H1 (cell line): ENCODE results near the gene GARNL3. TPM values are rescaled to one million over a fixed set of nuclear protein-coding genes. Genes with fewer than 3 reads are reported as not detected.

ENCODE experiments used
- CTCF ChIA-PET: fragments of 300-600 bp; sonication (Branson Sonifier 250); formaldehyde crosslinking; loops from one replicate; lab custom pipeline; 2021; ENCODE audit not compliant: partially characterized antibody; lab: Charles Lee
- POLR2A ChIA-PET: fragments of 300-600 bp; sonication (Branson Sonifier 250); formaldehyde crosslinking; loops from one replicate; lab custom pipeline; 2021; ENCODE audit warnings: inconsistent platforms; ENCODE audit not compliant: partially characterized antibody; lab: Charles Lee
- DNase-seq, 2 experiments: peaks; one replicate each; pipeline versions ENCODE4 v3.0.0 to v3.0.0-alpha.2; 2010 to 2022; ENCODE audit warnings: low spot score in 2 of 2, low read depth in 1 of 2, mixed read lengths in 1 of 2
- FAIRE-seq: peaks from 2 replicates; lab custom pipeline; 2011; peaks lifted over from hg19 to GRCh38; lab: Jason Lieb, UNC
- H2AFZ ChIP-seq: 2 replicates; pipeline ENCODE4 v1.8.1; 2012; ENCODE audit warnings: low read length, inconsistent platforms
- H2AK5ac ChIP-seq: 2 replicates; pipeline ENCODE4 v1.6.1; 2013; ENCODE audit warnings: low read depth, low read length
- H2BK120ac ChIP-seq: replicated peaks from 2 replicates; pipeline ENCODE3; 2013; ENCODE audit warnings: low read depth, low read length, inconsistent platforms
- H2BK12ac ChIP-seq: 2 replicates; pipeline ENCODE4 v1.6.1; 2013; ENCODE audit warnings: low read depth, low read length
- H2BK15ac ChIP-seq: 2 replicates; pipeline ENCODE4 v1.6.1; 2013; ENCODE audit warnings: low read length
- H2BK20ac ChIP-seq: 2 replicates; pipeline ENCODE4 v1.6.1; 2013; ENCODE audit warnings: low read length
- H2BK5ac ChIP-seq: 2 replicates; pipeline ENCODE4 v1.6.1; 2013; ENCODE audit warnings: low read depth, low read length
- H3K14ac ChIP-seq: 2 replicates; pipeline ENCODE4 v1.6.1; 2013; ENCODE audit warnings: inconsistent platforms; ENCODE audit not compliant: insufficient read length
- H3K18ac ChIP-seq: 2 replicates; pipeline ENCODE4 v1.6.1; 2013; ENCODE audit warnings: low read length; ENCODE audit errors: extremely low read depth
- H3K23ac ChIP-seq: 2 replicates; pipeline ENCODE4 v1.6.1; 2013; ENCODE audit warnings: inconsistent platforms; ENCODE audit not compliant: insufficient read length
- H3K23me2 ChIP-seq: 2 replicates; pipeline ENCODE4 v1.6.1; 2013; ENCODE audit warnings: low read depth, low read length
- H3K27ac ChIP-seq: 2 replicates; pipeline ENCODE4 v1.6.1; 2011; ENCODE audit warnings: low read depth, low read length, inconsistent platforms
- H3K27me3 ChIP-seq, 4 experiments: replicated peaks in 1 of 4; 1 replicate in 1 of 4; 2 replicates in 3 of 4; pipeline versions ENCODE4 v1.6.1 to v1.8.1; 2011 to 2013; ENCODE audit warnings: low read length in 3 of 4, mild to moderate bottlenecking in 3 of 4, inconsistent platforms in 2 of 4, mixed read lengths in 2 of 4, moderate library complexity in 1 of 4; ENCODE audit not compliant: control insufficient read depth in 3 of 4, insufficient read depth in 3 of 4; ENCODE audit errors: extremely low read depth in 1 of 4
- H3K36me3 ChIP-seq, 4 experiments: 2 replicates each; pipeline versions ENCODE4 v1.6.1 to v1.8.1; 2011 to 2013; ENCODE audit warnings: mild to moderate bottlenecking in 4 of 4, low read length in 3 of 4, moderate library complexity in 2 of 4, control low read depth in 1 of 4, inconsistent platforms in 1 of 4; ENCODE audit not compliant: insufficient read depth in 4 of 4, control insufficient read depth in 2 of 4
- H3K4ac ChIP-seq: replicated peaks from 2 replicates; pipeline ENCODE3; 2013; ENCODE audit warnings: low read length, low read depth, mixed read lengths, inconsistent platforms; ENCODE audit not compliant: insufficient read length
- H3K4me1 ChIP-seq, 4 experiments: replicated peaks in 1 of 4; 1 replicate in 1 of 4; 2 replicates in 3 of 4; pipeline versions ENCODE4 v1.6.1 to v1.8.1; 2011 to 2013; ENCODE audit warnings: low read length in 3 of 4, inconsistent platforms in 2 of 4, mixed read lengths in 1 of 4; ENCODE audit not compliant: insufficient read depth in 4 of 4, control insufficient read depth in 3 of 4
- H3K4me2 ChIP-seq, 2 experiments: 2 replicates each; pipeline versions ENCODE4 v1.6.1 to v1.8.1; 2011 to 2013; ENCODE audit warnings: low read depth in 2 of 2, low read length in 2 of 2, control low read depth in 1 of 2, inconsistent platforms in 1 of 2, mild to moderate bottlenecking in 1 of 2; ENCODE audit not compliant: insufficient read depth in 1 of 2
- H3K4me3 ChIP-seq, 4 experiments: fragments of 200-600, 300-600 bp in 1 of 4; sonication (generic), shearing (Covaris generic), sonication (Bioruptor Twin) in 1 of 4; 2 replicates each; pipeline versions ENCODE4 v1.5.1 to v1.8.1; 2011 to 2016; ENCODE audit warnings: low read length in 4 of 4, low read depth in 3 of 4, control low read depth in 2 of 4, inconsistent platforms in 2 of 4, mild to moderate bottlenecking in 2 of 4, mixed read lengths in 1 of 4, moderate library complexity in 1 of 4; ENCODE audit not compliant: insufficient read depth in 2 of 4; ENCODE audit errors: extremely low read depth in 1 of 4
- H3K56ac ChIP-seq: replicated peaks from 2 replicates; pipeline ENCODE3; 2013; ENCODE audit warnings: low read depth, mild to moderate bottlenecking, mixed read lengths, low read length, inconsistent platforms; ENCODE audit not compliant: insufficient read length
- H3K79me1 ChIP-seq: 2 replicates; pipeline ENCODE4 v1.6.1; 2013; ENCODE audit warnings: low read depth, low read length, control low read depth
- H3K79me2 ChIP-seq, 2 experiments: 2 replicates each; pipeline versions ENCODE4 v1.6.1 to v1.8.1; 2012 to 2013; ENCODE audit warnings: low read length in 2 of 2, mild to moderate bottlenecking in 2 of 2, inconsistent platforms in 1 of 2; ENCODE audit not compliant: insufficient read depth in 2 of 2, control insufficient read depth in 1 of 2
- H3K9ac ChIP-seq, 4 experiments: replicated peaks in 1 of 4; 1 replicate in 1 of 4; 2 replicates in 3 of 4; pipeline versions ENCODE4 v1.6.1 to v1.8.1; 2011 to 2013; ENCODE audit warnings: low read depth in 3 of 4, low read length in 3 of 4, control low read depth in 2 of 4, mild to moderate bottlenecking in 2 of 4, moderate library complexity in 2 of 4, inconsistent platforms in 1 of 4; ENCODE audit errors: extremely low read depth in 1 of 4
- H3K9me3 ChIP-seq, 2 experiments: 2 replicates each; pipeline versions ENCODE4 v1.6.1 to v1.8.1; 2012 to 2013; ENCODE audit warnings: mild to moderate bottlenecking in 2 of 2, moderate library complexity in 2 of 2, control low read depth in 1 of 2, inconsistent platforms in 1 of 2, low read depth in 1 of 2, low read length in 1 of 2, mixed read lengths in 1 of 2; ENCODE audit not compliant: insufficient read depth in 2 of 2
- H4K20me1 ChIP-seq, 2 experiments: replicated peaks in 1 of 2; 2 replicates each; pipeline versions ENCODE3 to v1.8.1; 2011 to 2013; ENCODE audit warnings: inconsistent platforms in 2 of 2, low read length in 2 of 2, mild to moderate bottlenecking in 1 of 2; ENCODE audit not compliant: insufficient read depth in 2 of 2, control insufficient read depth in 1 of 2
- H4K5ac ChIP-seq: 2 replicates; pipeline ENCODE4 v1.6.1; 2013; ENCODE audit warnings: low read length, low read depth, mixed read lengths, inconsistent platforms; ENCODE audit not compliant: insufficient read length
- H4K8ac ChIP-seq: 2 replicates; pipeline ENCODE4 v1.8.0; 2013; ENCODE audit warnings: mild to moderate bottlenecking, moderate library complexity, low read length, inconsistent platforms; ENCODE audit not compliant: insufficient read depth; ENCODE audit errors: extremely low read depth
- H4K91ac ChIP-seq: replicated peaks from 2 replicates; pipeline ENCODE3; 2013; ENCODE audit warnings: low read length, mixed read lengths, inconsistent platforms; ENCODE audit not compliant: insufficient read length
- CHD1 ChIP-seq: IDR thresholded peaks from 2 replicates; pipeline ENCODE4 v1.6.1; 2012; ENCODE audit warnings: low read depth, low read length, improper control_type of control experiment
- CREB1 ChIP-seq: IDR thresholded peaks from 2 replicates; pipeline ENCODE4 v1.6.1; 2012; ENCODE audit warnings: inconsistent platforms
- NANOG ChIP-seq: IDR thresholded peaks from 2 replicates; pipeline ENCODE4 v1.6.1; 2011; ENCODE audit warnings: low read length, low read depth, mild to moderate bottlenecking, inconsistent platforms; ENCODE audit not compliant: insufficient read depth, poor library complexity, severe bottlenecking
- SAP30 ChIP-seq: fragments of 300-600 bp; sonication (generic); IDR thresholded peaks from 2 replicates; pipeline ENCODE4 v1.7.1; 2012; ENCODE audit warnings: low read length, moderate library complexity, mild to moderate bottlenecking, inconsistent platforms; ENCODE audit not compliant: insufficient read depth, insufficient replicate concordance
- WGBS, 2 experiments: shearing (Covaris generic) in 1 of 2; methylation state at CpG; one replicate each; pipeline versions ENCODE4 v1.1.6 to v1.1.7; 2013 to 2015; ENCODE audit warnings: low lambda C conversion rate in 2 of 2, mixed read lengths in 2 of 2, inconsistent platforms in 1 of 2, low coverage in 1 of 2, missing lambda C conversion rate in 1 of 2; ENCODE audit not compliant: insufficient replicate concordance in 2 of 2, insufficient coverage in 1 of 2, insufficient read length in 1 of 2; ENCODE audit errors: extremely low coverage in 1 of 2, missing lambda C conversion rate in 1 of 2; 5-methylcytosine and 5-hydroxymethylcytosine counted together
- polyA plus RNA-seq, 7 experiments: library from polyadenylated mRNA; depleted of rRNA in 3 of 7; stranded (reverse) in 5 of 7; unstranded in 2 of 7; fragments of >200 nt in 5 of 7; fragments of 200-250 nt in 2 of 7; gene quantifications; 1 replicate in 5 of 7; 2 replicates in 1 of 7; 4 replicates in 1 of 7; pipeline versions ENCODE4 v1.2.1 to v1.2.3, GENCODE V29; 2011 to 2013; ENCODE audit warnings: missing spikeins in 2 of 7, mixed read lengths in 2 of 7
- total RNA-seq: library from RNA; stranded (reverse); fragmentation: NEBNext Ultra II Directional; extraction: Animal tissue kit (Norgen Biotek cat#: 25700); gene quantifications from 2 replicates; pipeline ENCODE4 v1.2.1, GENCODE V29; 2021

Gene GARNL3
- total and polyA plus RNA-seq, 2 of the 8 experiments (the other 6 are each of a cell fraction or from before 2014, with no cell fraction given): 6.5 to 18.3 TPM

DNA sequence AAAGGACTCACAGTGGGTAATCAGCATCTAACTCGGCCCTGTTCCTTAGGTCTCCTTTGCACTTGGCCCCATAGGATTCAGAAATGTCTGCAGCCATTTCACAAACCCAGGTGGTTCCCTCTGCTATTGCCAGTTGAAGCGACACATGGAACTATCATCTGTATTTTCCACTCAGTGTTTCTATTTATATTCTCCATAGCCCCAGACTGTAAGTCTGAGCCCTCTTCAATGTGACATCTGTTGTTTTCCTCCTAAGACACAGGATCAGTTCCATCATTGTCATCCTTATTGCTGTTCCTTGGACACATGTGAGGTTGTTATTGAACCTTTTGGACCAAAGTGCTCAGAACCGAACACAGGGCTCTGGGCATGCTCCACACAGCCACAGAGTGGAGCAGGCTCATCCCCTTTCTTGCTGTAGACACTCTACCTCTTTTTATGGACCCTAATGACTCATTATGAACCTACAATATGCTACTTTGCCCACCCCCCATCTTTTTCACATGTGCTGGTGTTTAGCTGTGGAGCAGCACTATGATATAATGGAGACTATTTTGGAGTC lies 36.4 kb downstream of the GARNL3 start:
- Histone ChIP-seq H3K4me2 (no peak overlapping the region), H3K9me3 (no peaks in the 10 kb centered on the region), H2BK120ac (no peak overlapping the region), H3K79me1 (no peaks in the 10 kb centered on the region), H3K18ac (no peak overlapping the region), H3K14ac (no peak overlapping the region), H3K4me3 (no peak overlapping the region), H3K36me3 (no peaks in the 10 kb centered on the region), H2AK5ac (no peak overlapping the region), H2AFZ (no peak overlapping the region), H3K79me2 (no peaks in the 10 kb centered on the region), H3K56ac (no peak overlapping the region), H3K9ac (no peak overlapping the region), H3K4me1 (no peaks in the 10 kb centered on the region), H4K20me1 (no peaks in the 10 kb centered on the region), H2BK5ac (no peak overlapping the region), H2BK20ac (no peak overlapping the region), H3K23ac (no peak overlapping the region), H3K27me3 (no peaks in the 10 kb centered on the region), H4K5ac (no peak overlapping the region), H2BK15ac (no peak overlapping the region), H2BK12ac (no peak overlapping the region), H3K27ac (no peak overlapping the region), H4K8ac (no peak overlapping the region), H3K4ac (no peak overlapping the region), H4K91ac (no peak overlapping the region), H3K23me2 (no peaks in the 10 kb centered on the region)
- FAIRE-seq (no peak), DNase-seq (no peak)
- TF ChIP-seq NANOG (no peak), CHD1 (no peak), CREB1 (no peak), SAP30 (no peak)
- WGBS, 2 experiments: 87% methylated on average over 3 of the region's 3 CpGs; no CpG with 5 or more reads in 1 of the 2 experiments
- ChIA-PET POLR2A (no interaction called here), CTCF (interaction anchor here (0.5 to 1.0 kb wide), 3 partner anchors 17 to 143 kb away, joined by 3 read pairs; no protein-coding TSS in a partner anchor)
